ENCODE results near the gene STK32C.
A peak's percentile ranks its signal among the peaks of the same experiment; 100 is the strongest.
"Not testable (repeated sequence)": the region's sequence is repeated elsewhere in the genome, so short reads cannot be mapped to it uniquely, and the experiment has no call there.

Gene STK32C

GRCh38 chr10:132226586-132227405 lies 81.0 kb downstream of the STK32C start:
- no peak for DNase-seq

DNA sequence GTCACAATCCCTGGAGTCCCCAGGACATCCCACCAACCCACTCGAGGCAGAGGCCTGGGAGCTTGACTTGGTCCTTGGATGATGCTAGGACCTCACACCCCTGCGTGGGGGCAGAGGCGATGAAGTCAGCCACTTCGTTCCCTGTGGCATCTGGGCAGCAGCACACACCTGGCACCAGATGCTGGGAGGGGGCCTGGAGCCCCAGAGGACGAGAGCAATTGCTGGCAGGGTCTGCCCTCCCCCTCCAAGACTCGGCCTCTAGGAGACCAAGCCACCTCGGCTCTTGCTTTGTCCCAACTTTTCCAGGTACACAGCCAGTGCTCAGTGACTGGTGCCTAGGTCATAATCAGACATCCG lies 81.9 kb downstream of the STK32C start:
- no peak for DNase-seq

DNA sequence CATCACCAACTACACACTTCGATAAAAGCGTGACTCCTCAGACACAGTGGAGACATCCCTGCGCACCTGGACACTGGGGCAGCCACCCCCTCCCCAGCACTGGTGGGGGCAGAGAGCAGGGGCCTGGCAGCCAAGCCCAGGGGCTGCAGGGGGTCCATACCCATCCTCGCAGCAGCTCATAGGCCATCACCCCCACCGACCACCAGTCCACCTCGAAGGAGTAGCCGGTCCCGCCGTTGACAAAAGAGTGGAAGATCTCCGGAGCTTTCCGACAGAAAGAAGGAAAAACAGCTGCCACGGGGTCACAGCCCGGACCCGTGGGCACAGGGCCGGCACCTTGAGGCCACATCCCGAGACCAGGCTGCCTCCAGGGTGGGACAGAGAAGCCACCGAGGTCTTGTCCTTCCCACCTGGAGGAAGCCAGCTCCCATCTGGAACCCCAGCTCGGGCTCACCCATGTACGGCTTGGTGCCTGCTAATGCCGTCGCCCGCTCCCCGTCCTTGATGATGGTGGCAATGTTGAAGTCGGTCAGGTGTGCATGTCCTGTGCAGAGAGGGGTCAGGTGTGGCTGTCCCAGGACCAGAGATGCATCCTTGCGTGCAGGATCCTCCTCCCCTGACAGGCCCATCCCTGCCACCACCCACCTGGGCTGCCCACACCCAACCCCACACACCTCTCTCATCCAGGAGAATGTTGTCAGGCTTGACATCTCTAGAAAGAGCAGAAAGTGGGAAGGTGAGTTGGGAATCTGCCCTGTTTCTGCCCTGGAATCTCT lies 82.5 kb downstream of the STK32C start:
- no peak for DNase-seq

GRCh38 chr10:132224343-132225072 lies 83.2 kb downstream of the STK32C start:
- no peak for DNase-seq

DNA sequence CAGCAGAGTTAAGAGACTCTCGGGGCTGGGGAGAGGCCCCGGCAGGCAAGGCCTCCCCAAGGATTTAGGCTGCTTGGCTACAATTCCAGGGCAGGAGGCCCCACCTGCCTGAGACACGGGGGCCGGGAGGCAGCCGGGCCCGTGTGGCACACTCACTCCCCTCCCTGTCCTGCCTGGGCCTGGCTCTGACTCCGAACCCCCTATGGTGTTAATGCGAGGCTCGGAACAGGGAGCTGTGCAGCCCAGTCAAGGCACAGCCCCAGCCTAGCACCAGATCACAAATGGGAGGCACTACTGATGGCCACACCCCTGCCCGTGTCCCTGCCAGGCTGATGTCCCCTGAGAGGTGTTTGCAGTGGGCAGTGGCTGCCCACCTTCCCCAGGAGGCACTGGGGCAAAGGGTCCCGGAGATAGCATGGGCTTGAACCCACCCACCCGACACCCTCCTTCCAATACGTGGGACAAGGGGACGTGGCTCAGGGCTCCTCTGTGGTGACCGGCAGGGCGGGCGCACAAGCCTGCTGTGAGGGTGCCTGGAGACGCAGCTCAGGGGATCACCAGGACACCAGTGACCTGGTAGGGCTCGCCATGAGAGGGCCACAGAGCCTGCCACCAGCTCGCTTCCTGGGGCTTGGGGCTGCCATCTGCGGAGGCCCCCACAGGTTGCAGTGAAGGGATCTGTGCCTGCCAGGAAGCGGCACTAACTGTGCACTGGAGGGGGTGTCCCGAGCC lies 84.0 kb downstream of the STK32C start:
- no peak for DNase-seq

DNA sequence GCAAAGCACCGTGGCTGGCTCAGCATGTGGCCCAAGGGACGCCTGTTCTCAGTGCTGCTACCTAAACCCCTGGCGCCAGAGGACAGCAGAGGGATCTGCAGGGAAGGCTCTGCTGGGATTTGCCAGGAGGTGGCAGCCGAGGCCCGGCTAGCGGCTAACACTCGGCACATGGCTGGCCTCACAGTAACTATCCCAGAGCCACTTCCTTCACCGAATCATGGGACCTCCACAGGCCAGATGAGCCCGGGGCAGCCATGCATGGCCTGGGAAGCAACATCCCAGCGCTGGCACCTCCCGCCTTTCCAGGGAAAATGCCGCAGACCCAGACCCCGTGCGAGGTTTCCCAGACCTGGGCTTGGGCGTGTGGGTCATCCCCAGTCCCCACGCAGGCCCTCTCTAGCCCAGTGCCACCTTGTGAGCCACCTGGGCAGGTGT lies 84.6 kb downstream of the STK32C start:
- peak; percentile 94 for DNase-seq

DNA sequence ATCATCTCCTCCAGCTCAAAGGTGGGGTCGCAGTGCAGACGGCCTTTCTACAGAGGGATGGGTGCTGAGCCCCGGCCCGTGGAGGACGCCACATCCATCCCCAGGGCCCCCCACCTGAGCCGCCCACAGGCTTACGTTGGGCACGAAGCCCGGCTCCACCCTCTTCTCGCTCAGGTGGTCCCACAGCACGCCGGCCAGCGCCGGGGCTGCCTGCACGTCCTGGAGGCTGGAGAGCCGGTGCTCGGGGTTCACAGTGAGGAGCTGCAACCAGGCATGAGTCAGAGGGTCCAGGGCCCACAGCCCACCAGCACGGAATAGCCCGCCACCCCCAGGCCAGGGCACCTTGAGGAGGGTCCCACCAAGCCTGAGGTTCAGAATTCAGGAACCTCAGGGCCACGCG lies 85.0 kb downstream of the STK32C start:
- DNase-seq, result no peak

DNA sequence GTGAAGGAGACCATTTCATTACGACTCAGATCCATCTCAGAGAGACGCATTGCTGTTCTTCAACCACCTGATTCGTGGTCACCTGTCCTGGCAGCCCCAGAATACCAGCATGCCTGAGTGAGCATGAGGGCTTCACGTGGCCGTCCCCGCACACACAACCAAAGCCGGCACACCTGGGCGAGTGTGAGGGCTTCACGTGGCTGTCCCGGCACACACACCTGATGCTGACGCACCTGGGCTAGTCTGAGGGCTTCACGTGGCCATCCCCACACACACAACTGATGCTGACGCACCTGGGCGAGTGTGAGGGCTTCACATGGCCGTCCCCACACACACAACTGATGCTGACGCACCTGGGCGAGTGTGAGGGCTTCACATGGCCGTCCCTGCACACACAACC lies 86.8 kb downstream of the STK32C start:
- not testable (repeated sequence) for DNase-seq

DNA sequence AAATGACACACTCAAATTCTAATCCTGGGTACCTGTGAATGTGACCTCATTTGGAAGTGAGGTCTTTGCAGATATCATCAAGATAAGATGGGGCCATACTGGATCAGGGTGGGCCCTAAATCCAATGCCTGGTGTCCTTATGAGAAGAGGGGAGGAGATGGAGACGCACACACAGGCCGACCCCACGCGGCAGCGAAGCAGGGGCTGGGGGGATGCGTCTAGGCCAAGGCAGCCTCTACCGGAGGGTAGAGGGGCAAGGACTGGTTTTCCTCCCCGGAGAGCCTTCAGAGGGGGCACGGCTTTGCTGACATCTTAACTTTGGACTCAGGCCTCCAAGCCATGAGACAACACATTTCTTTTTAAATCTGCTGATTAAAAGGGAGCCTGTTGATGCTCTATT lies 87.7 kb downstream of the STK32C start:
- no peak for DNase-seq

- no peak for DNase-seq
Measured at GRCh38 chr10:132219486-132219885, 88.3 kb downstream of the STK32C start.

DNA sequence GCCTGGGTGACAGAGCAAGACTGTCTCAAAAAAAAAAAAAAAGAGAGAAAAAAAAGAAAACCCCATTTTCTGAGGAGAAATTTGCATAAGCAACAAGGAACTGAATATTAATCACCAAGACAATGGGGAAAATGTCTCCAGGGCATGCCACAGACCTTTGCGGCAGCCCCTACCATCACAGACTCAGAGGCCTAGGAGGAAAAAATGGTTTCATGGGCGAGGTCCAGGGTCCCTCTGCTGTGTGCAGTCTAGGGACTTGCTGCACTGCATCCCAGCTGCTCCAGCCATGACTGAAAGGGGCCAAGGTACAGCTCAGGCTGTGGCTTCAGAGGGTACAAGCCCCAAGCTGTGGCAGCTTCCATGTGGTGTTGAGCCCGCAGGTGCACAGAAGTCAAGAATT lies 91.3 kb downstream of the STK32C start:
- not testable (repeated sequence) for DNase-seq

DNA sequence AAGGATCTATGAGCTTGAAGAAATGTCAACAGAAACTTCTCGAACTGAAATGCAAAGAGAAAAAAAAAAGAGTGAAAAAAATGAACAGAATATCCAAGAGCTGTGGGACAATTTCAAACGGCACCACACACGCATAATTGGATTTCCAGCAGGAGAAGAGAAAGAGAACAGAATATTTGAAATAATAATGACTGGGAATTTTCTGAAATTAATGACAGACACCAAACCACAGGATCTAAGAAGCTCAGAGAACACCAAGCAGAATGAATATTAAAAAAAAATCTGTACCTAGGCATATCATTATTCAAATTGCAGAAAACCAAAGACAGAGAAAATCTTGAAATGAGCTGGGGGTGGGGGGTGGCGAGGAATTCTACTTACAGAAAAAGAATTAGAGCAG lies 93.8 kb downstream of the STK32C start:
- no peak for DNase-seq

DNA sequence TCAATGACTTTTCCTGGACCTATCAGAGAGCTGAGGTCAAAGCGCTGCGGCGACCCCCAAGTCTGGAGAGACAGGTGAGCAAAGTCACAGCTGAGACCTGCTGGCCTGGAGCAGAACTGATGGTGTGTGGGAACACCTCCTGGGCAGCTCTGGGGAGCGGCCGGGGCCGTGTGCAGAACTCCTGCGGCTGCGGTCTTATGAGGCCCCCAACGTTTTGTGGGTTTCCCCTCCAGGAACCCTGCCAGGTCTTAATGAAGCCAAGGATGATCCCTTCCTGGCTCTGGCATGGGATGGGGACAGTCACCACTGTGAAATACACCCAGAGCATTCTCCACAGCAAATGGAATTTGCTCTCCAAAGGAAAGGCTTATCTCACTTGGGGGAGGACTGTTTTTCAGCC lies 94.9 kb downstream of the STK32C start:
- no peak for DNase-seq

- DNase-seq, result no peak
Measured at GRCh38 chr10:132211246-132211645, 96.5 kb downstream of the STK32C start.

- DNase-seq, result no peak
Measured at GRCh38 chr10:132210766-132211165, 97.0 kb downstream of the STK32C start.

DNA sequence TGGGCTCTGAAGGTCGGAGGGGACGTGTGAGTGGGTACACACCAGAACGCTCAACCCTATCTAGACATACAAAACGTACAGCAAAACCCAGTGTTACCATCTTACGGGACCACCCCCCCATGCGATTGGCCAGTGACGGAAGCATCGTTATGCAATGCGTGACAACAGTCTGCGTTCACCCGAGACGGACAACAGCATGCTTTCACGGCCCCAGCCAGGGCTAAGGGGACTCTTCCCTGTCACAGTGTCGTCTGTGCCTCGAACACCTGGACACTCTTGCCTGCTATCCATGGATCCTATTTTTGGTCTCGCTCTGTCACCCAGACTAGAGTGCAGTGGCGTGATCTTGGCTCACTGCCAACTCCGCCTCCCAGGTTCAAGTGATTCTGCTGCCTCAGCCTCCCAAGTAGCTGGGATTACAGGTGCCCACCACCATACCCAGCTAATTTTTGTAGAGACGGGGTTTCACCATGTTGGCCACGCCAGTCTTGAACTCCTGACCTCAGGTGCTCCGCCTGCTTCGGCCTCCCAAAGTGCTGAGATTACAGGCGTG lies 97.7 kb downstream of the STK32C start:
- no peak for DNase-seq

GRCh38 chr10:132209130-132209529 lies 98.6 kb downstream of the STK32C start:
- no peak for DNase-seq

DNA sequence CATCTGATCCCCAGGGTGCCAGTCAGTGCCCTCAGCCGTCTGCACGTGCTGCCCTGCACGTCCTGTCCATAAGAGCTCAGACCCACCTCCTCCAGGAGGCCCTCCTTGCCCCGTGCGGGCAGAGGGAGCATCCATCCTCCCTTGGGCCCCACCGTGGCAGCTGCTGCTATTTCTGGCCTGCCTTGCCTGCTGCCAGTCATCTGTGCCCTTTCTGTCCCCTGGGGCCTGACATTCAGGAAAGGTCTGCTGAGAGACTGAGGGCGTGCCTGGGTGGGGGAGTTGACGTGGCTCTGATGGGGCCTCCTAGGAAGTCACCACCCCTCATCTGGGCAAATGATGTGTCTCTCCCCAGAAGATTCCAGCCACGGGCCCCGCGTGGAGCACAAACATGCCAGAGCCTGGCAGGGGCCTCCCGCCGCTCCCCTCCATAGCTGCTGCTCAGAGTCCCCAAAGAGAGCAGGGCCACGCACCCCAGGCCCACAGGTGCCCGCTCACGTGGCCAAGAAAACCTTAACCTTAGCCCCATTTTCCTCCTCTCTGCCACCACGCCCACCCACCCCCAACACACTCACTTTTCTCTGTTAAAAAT lies 99.2 kb downstream of the STK32C start:
- no peak for DNase-seq

DNA sequence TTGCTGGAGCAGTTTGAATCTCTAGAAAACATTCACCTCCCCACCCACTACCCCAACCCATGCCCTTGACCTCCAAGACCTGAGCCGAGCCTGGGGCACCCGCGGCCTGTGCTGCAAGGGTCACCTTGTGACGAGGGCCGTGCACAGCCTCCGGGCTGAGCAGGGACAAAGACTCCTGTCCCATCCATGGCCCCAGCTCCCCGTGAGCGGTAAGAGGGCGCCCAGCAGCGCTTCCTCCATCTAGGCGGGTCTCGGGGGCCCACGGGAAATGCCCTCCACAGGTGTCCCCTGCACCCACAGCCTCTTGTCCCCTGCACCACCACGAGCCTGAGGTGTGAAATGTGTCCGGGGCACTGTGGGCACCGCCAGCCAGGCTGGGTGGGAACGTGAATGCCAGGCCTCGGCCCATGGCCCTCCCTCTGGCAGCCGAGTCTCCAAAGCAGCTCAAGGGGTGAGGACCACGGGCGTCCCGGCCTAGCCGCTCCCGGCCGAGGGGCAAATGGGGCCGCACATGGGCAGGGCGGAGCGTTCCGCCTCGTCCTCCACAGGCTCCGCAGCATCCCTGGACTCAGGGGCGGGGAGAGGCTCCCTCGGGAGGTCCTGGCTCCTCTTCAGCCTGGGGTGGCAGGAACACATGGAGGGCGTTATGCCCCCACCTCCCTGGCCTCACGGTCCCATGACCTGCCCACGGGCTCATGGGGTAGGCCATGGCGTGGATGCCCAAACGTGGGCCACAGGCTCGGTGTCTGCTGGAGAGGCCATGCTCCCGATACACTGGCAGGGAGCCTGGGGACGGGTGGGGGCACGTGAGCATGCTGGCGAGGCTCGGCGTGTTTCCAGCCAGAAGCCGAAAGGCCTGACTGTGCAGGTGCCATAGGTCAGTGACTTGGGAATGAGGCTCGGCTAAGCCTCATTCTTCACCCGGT lies 100.0 kb downstream of the STK32C start:
- no peak for DNase-seq

DNA sequence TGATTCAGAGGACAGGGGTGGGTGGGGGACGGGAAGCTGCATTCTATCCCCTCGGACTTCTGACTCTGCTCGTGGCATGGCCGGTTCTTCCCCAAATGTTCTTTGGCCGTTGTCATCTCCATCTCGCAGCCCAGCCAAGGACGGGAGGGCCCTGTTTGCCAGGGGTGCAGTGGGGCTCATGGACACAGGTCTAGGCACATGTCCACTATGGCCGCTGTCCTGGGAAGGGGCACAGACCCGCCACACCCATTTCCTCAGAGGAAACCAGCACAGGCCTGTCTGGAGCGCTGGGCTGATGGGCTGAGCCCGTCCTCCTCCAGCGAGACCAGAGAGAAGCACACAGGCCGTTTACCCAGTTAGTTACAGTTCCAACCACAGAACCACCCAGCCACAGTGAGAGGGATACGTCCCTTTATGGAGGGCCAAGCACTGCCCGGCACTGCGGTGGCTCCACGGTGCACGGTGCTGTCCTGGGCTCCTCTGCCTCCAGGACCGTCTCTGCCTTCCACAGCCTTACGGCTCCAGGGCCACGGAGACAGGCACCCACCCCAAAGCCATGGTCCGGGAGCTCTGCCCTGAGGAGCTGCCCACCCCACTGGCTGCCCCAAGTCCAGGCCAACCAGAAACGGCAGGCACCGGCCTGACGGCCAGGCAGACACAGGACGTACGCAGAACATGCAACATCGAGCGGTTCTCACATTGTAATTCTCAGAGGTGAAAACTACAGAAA lies 100.8 kb downstream of the STK32C start:
- DNase-seq, result no peak

Measured in hematopoietic multipotent progenitor cell treated with erythropoietin and hydrocortisone succinate and interleukin-3 and kit ligand, for 4 days (in vitro differentiated cells).